ENCODE data around the gene VPS26C. TPM values are rescaled to one million over a fixed set of nuclear protein-coding genes. Genes with fewer than 3 reads are reported as not detected.
A peak's percentile ranks its signal among the peaks of the same experiment; 100 is the strongest.

VPS26C gene
- total and polyA plus RNA-seq, 9 of the 15 experiments (the other 6 are each of a cell fraction or from before 2014, with no cell fraction given) = 32.8 to 48.7 (median 42.1) TPM

DNA sequence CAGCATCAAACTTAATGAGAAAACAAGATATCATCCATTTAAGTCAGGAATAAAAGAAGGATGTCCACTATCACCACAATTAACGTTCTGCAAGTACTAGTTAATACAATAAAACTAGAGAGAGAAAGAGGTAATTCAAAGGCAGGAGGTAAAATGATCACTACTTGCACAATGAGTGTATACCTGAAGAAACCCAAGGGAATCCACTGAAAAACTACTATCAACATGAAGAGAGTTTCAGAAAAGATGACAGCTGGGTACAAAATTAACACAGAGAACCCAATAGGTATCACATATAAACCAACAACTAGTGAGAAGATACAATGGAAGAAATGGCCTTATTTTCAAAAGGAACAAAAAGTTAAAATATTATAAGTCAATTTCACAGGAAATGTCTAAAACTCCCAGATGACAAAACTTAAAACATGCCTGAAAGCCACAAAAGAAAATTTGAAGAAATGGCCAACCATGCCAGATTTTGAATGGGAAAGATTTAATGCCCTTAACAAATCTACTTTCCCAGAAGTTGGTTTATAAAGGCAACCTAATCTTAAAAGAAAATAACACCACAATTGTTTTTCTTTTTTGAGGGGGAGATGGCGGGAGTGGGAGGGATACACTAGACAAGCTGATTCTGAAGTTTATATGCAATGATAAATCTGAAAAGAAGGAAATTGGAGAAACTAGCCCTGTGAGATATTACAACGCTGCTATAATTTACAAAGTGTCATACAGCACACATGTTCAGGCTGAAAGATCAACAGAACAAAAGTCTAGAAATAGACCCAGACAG lies 17.8 kb downstream of the VPS26C start (continued):
- TF ChIP-seq, protein P1, sequence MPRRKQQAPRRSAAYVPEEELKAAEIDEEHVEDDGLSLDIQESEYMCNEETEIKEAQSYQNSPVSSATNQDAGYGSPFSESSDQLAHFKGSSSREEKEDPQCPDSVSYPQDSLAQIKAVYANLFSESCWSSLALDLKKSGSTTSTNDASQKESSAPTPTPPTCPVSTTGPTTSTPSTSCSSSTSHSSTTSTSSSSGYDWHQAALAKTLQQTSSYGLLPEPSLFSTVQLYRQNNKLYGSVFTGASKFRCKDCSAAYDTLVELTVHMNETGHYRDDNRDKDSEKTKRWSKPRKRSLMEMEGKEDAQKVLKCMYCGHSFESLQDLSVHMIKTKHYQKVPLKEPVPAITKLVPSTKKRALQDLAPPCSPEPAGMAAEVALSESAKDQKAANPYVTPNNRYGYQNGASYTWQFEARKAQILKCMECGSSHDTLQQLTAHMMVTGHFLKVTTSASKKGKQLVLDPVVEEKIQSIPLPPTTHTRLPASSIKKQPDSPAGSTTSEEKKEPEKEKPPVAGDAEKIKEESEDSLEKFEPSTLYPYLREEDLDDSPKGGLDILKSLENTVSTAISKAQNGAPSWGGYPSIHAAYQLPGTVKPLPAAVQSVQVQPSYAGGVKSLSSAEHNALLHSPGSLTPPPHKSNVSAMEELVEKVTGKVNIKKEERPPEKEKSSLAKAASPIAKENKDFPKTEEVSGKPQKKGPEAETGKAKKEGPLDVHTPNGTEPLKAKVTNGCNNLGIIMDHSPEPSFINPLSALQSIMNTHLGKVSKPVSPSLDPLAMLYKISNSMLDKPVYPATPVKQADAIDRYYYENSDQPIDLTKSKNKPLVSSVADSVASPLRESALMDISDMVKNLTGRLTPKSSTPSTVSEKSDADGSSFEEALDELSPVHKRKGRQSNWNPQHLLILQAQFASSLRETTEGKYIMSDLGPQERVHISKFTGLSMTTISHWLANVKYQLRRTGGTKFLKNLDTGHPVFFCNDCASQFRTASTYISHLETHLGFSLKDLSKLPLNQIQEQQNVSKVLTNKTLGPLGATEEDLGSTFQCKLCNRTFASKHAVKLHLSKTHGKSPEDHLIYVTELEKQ (CRISPR knock-in tag; IDR thresholded peaks at IDR 0.05) = no peak

DNA sequence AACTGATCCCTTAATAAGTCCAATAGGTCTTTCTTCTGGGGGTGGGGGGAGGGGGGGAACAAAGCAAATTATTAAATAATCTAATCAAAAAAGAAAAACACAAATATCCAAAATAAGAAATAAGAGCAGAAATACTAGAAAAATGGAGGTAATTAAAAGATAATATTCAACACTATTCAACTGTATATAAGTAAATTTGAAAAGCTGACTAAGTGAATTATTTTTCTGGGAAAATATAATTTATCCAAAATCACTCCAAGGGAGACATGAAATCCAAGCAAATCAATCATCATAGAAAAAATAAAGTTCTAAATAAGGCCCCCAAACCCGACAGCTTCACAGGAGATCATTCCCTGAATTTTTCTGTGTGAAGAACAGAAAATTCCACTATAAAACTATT lies 18.8 kb downstream of the VPS26C start:
- H3K4me3 ChIP-seq = no peak overlapping the region
- H4K20me1 ChIP-seq (replicated peaks; ENCODE audit: control insufficient read depth, insufficient read depth, low read length) = peaks cover 7% of the 10 kb centered on the region; the same call in 1 of the 2 replicates
- H3K27me3 ChIP-seq (ENCODE audit: control insufficient read depth in 2 of 2, insufficient read depth in 2 of 2, low read length in 2 of 2) = no peaks in the 10 kb centered on the region
- no peak overlapping the region for H3K4me2 ChIP-seq (ENCODE audit: insufficient read depth, low read length)
- intact Hi-C loops (cut with micrococcal nuclease) = no loop called here
- peaks cover 9 to 19% of the 10 kb centered on the region in 2 experiments; a peak in 4 of 5 replicates for H3K4me1 ChIP-seq (replicated peaks in 1 of 2; ENCODE audit: control insufficient read depth in 2 of 2, insufficient read depth in 2 of 2, low read length in 2 of 2)
- FAIRE-seq = no peak
- 64% methylated on average over 1 of the region's 1 CpG for WGBS (ENCODE audit: insufficient coverage, low coverage, missing lambda C conversion rate)
- peaks cover 97% of the 10 kb centered on the region for H3K79me2 ChIP-seq (ENCODE audit: control insufficient read depth, insufficient read depth, low read length)
- POLR2A ChIA-PET = no interaction called here
- in situ Hi-C loops (cut with MboI) = no loop called here
- no peak overlapping the region for H2AFZ ChIP-seq (ENCODE audit: low read depth, low read length)
- TF ChIP-seq C11orf30 (IDR thresholded peaks at IDR 0.05; ENCODE audit: low read depth) = peak; percentile 56; the same call in 1 of the 2 replicates
- TF ChIP-seq MTA1 (IDR thresholded peaks at IDR 0.05; ENCODE audit: borderline replicate concordance) = no peak
- TF ChIP-seq ZNF316 (IDR thresholded peaks at IDR 0.05) = peak; percentile 84
- no peak for ATAC-seq
- no peak for DNase-seq (ENCODE audit: extremely low read depth in 1 of 4, low spot score in 3 of 4)
- no peaks in the 10 kb centered on the region for H3K36me3 ChIP-seq (ENCODE audit: control insufficient read depth, insufficient read depth, low read length)
- peaks cover 3% of the 10 kb centered on the region for H3K9me1 ChIP-seq (ENCODE audit: control insufficient read depth, insufficient read depth, low read length)
- CTCF ChIA-PET (ENCODE audit: low intra/inter-chr PET ratio) = interaction anchor here (0.5 kb wide), 1 partner anchor 180 kb away, joined by 3 read pairs; no protein-coding TSS in a partner anchor
- no peak overlapping the region for H3K27ac ChIP-seq (ENCODE audit: extremely low read depth, low read depth, low read length)
- no peak overlapping the region for H3K9ac ChIP-seq (ENCODE audit: insufficient read depth in 1 of 2, low read depth in 2 of 2, low read length in 2 of 2)
- BruUV-seq (replicated peaks) = no TSS peak
- H3K9me3 ChIP-seq (replicated peaks; ENCODE audit: control insufficient read depth, insufficient read depth, low read depth, low read length) = no peaks in the 10 kb centered on the region

All from K562 (cell line).